HepG2 (cell line): ENCODE measurements around the gene NVL. TPM values are rescaled to one million over a fixed set of nuclear protein-coding genes. Genes with fewer than 3 reads are reported as not detected.

Source experiments
- ATAC-seq: fragments of 200-7000 bp; cut with Tn5 transposase; 3 replicates; pipeline ENCODE4 v1.9.1; 2020; ENCODE audit warnings: mild to moderate bottlenecking, moderate library complexity
- BruUV-seq: library from RNA; stranded (reverse); fragments of 400-500 nt; replicated peaks from 2 replicates; lab custom pipeline; 2021; lab: Mats Ljungman, UMichigan
- CTCF ChIA-PET: fragments of 300-600 bp; formaldehyde crosslinking; extraction: SDS; loops from one replicate; lab custom pipeline; 2021; ENCODE audit warnings: low total read pairs, inconsistent platforms, low intra/inter-chr PET ratio; lab: Yijun Ruan, JAX
- POLR2A ChIA-PET: fragments of 350-600 bp; sonication (Branson Sonifier 250); formaldehyde crosslinking; loops from one replicate; lab custom pipeline; 2020; ENCODE audit warnings: antibody characterized with exemption, inconsistent platforms; lab: Yijun Ruan, JAX
- DNase-seq: peaks from one replicate; pipeline ENCODE4 v3.0.0-alpha.2; 2015; ENCODE audit warnings: low spot score
- FAIRE-seq: peaks from 3 replicates; lab custom pipeline; 2011; peaks lifted over from hg19 to GRCh38; lab: Jason Lieb, UNC
- H2AFZ ChIP-seq: one replicate; pipeline ENCODE4 v1.6.1; 2011; ENCODE audit warnings: low read length, inconsistent platforms
- H3K27ac ChIP-seq: fragments of 300-600 bp; 3 replicates; pipeline ENCODE4 v1.8.0; 2011; ENCODE audit warnings: mixed run types, mild to moderate bottlenecking, mixed read lengths, low read length, inconsistent platforms; ENCODE audit not compliant: insufficient read depth; ENCODE audit errors: extremely low read length
- H3K27me3 ChIP-seq, 2 experiments: fragments of 200-600 bp in 1 of 2; 2 replicates in 1 of 2; 3 replicates in 1 of 2; pipeline versions ENCODE4 v1.6.0 to v1.8.0; 2011; ENCODE audit warnings: low read length in 2 of 2, mild to moderate bottlenecking in 2 of 2, moderate library complexity in 2 of 2, inconsistent platforms in 1 of 2; ENCODE audit not compliant: insufficient read depth in 2 of 2, control insufficient read depth in 1 of 2
- H3K36me3 ChIP-seq, 2 experiments: fragments of 200-600 bp in 1 of 2; replicated peaks in 1 of 2; 2 replicates in 1 of 2; 3 replicates in 1 of 2; pipeline versions ENCODE4 v1.5.1 to v1.8.0; 2011; ENCODE audit warnings: low read length in 2 of 2, inconsistent platforms in 1 of 2; ENCODE audit not compliant: insufficient read depth in 2 of 2, control insufficient read depth in 1 of 2
- H3K4me1 ChIP-seq: 2 replicates; pipeline ENCODE4 v1.5.1; 2012; ENCODE audit warnings: low read length, inconsistent platforms; ENCODE audit not compliant: insufficient read depth
- H3K4me2 ChIP-seq: 2 replicates; pipeline ENCODE4 v1.6.0; 2011; ENCODE audit warnings: low read depth, low read length, inconsistent platforms
- H3K4me3 ChIP-seq, 3 experiments: fragments of 200-600 bp in 1 of 3; sonication (generic), shearing (Covaris generic) in 1 of 3; replicated peaks in 1 of 3; 2 replicates each; pipeline ENCODE4 v1.5.1; 2011 to 2016; ENCODE audit warnings: low read length in 3 of 3, inconsistent platforms in 2 of 3, low read depth in 2 of 3, mild to moderate bottlenecking in 2 of 3, control low read depth in 1 of 3, mixed read lengths in 1 of 3; ENCODE audit not compliant: insufficient read depth in 1 of 3
- H3K79me2 ChIP-seq: one replicate; pipeline ENCODE4 v1.6.1; 2011; ENCODE audit warnings: low read length, inconsistent platforms; ENCODE audit not compliant: insufficient read depth
- H3K9ac ChIP-seq: 2 replicates; pipeline ENCODE4 v1.6.0; 2011; ENCODE audit warnings: mild to moderate bottlenecking, low read depth, low read length, inconsistent platforms; ENCODE audit not compliant: insufficient read depth
- H3K9me3 ChIP-seq: 2 replicates; pipeline ENCODE4 v1.5.1; 2012; ENCODE audit warnings: mild to moderate bottlenecking, low read length
- H4K20me1 ChIP-seq: 2 replicates; pipeline ENCODE4 v1.6.0; 2011; ENCODE audit warnings: inconsistent platforms, mild to moderate bottlenecking, low read length, moderate library complexity; ENCODE audit not compliant: insufficient read depth
- CC2D1A ChIP-seq: sonication (generic); formaldehyde crosslinking; IDR thresholded peaks from 2 replicates; pipeline ENCODE4 v1.8.1; 2023; ENCODE audit warnings: mild to moderate bottlenecking, missing genetic modification reagents
- FOXM1 ChIP-seq: sonication (generic); formaldehyde crosslinking; IDR thresholded peaks from 2 replicates; pipeline ENCODE4 v1.5.0; 2020; ENCODE audit warnings: missing genetic modification reagents
- KDM4B ChIP-seq: sonication (generic); formaldehyde crosslinking; IDR thresholded peaks from 2 replicates; pipeline ENCODE4 v1.4.0; 2020; ENCODE audit warnings: missing genetic modification reagents
- MLLT10 ChIP-seq: sonication (generic); formaldehyde crosslinking; IDR thresholded peaks from 2 replicates; pipeline ENCODE4 v1.4.0; 2020; ENCODE audit warnings: missing genetic modification reagents
- NPAS2 ChIP-seq: sonication (generic); formaldehyde crosslinking; IDR thresholded peaks from 2 replicates; pipeline ENCODE4 v1.8.0; 2022; ENCODE audit warnings: mild to moderate bottlenecking, missing genetic modification reagents, borderline replicate concordance
- PATZ1 ChIP-seq: sonication (generic); formaldehyde crosslinking; IDR thresholded peaks from 2 replicates; pipeline ENCODE4 v1.4.0; 2020; ENCODE audit warnings: missing genetic modification reagents
- RAD21 ChIP-seq: fragments of 450-650 bp; formaldehyde crosslinking; IDR thresholded peaks from 2 replicates; pipeline ENCODE4 v1.5.0; 2020; ENCODE audit warnings: mild to moderate bottlenecking
- THAP11 ChIP-seq: IDR thresholded peaks from 2 replicates; pipeline ENCODE4 v1.6.1; 2016; ENCODE audit warnings: missing biosample characterization, missing genetic modification reagents
- ZFP36L1 ChIP-seq: sonication (generic); formaldehyde crosslinking; IDR thresholded peaks from 2 replicates; pipeline ENCODE4 v1.8.0; 2022; ENCODE audit warnings: mild to moderate bottlenecking, missing genetic modification reagents, moderate library complexity
- ZFP41 ChIP-seq: sonication (generic); formaldehyde crosslinking; IDR thresholded peaks from 2 replicates; pipeline ENCODE4 v1.4.0; 2020; ENCODE audit warnings: mild to moderate bottlenecking, missing genetic modification reagents, borderline replicate concordance
- ZNF33A ChIP-seq: sonication (generic); formaldehyde crosslinking; IDR thresholded peaks from 2 replicates; pipeline ENCODE4 v1.5.1; 2020; ENCODE audit warnings: missing genetic modification reagents, mild to moderate bottlenecking, moderate library complexity, borderline replicate concordance
- WGBS: methylation state at CpG from one replicate; pipeline ENCODE4 v1.1.6; 2017; ENCODE audit warnings: low lambda C conversion rate; 5-methylcytosine and 5-hydroxymethylcytosine counted together
- in situ Hi-C: cut with HindIII; loops from 2 replicates; pipeline ENCODE4 v1.10.0; 2017; ENCODE audit warnings: low pct_unique_long_range_greater_than_20kb; ENCODE audit not compliant: extremely low pct_ligation_motif_present
- intact Hi-C: fragments of 100-400 bp; cut with micrococcal nuclease; formaldehyde crosslinking; loops from one replicate; pipeline ENCODE4 v1.10.0; 2022; ENCODE audit not compliant: unreplicated experiment
- polyA plus RNA-seq, 8 experiments: library from polyadenylated mRNA; depleted of rRNA in 3 of 8; stranded (reverse) in 7 of 8; unstranded in 1 of 8; fragments of >200 nt; fragmentation: Illumina TruSeq in 4 of 8; extraction: Trizol in 4 of 8; gene quantifications; 2 replicates each; pipeline versions ENCODE4 v1.2.1 to v1.2.3, GENCODE V29; 2011 to 2016; ENCODE audit warnings: low read depth in 4 of 8, missing spikeins in 1 of 8, mixed read lengths in 1 of 8; ENCODE audit not compliant: insufficient read depth in 1 of 8
- total RNA-seq, 5 experiments: library from RNA; depleted of rRNA; stranded (reverse); fragments of >200 nt; fragmentation: Illumina TruSeq; extraction: Trizol; gene quantifications; 2 replicates each; pipeline ENCODE4 v1.2.3, GENCODE V29; 2016; ENCODE audit warnings: low read depth in 1 of 5

The NVL gene
- total and polyA plus RNA-seq, 2 of the 13 experiments (the other 11 are each of a cell fraction or from before 2014, with no cell fraction given), result 8.3 to 21.0 TPM

GRCh38 chr1:224373008-224373590 is 43.1 kb upstream of the NVL start:
- no TSS peak for BruUV-seq
- H3K79me2 ChIP-seq, result no peaks in the 10 kb centered on the region
- no peak for TF ChIP-seq ZNF33A
- TF ChIP-seq THAP11 (CRISPR knock-in tag), result no peak
- no peak for TF ChIP-seq RAD21 (CRISPR knock-in tag)
- TF ChIP-seq ZFP36L1, result no peak
- no peak for TF ChIP-seq KDM4B (CRISPR knock-in tag)
- no peak for TF ChIP-seq CC2D1A (CRISPR knock-in tag)
- TF ChIP-seq FOXM1 (CRISPR knock-in tag), result no peak
- TF ChIP-seq MLLT10 (CRISPR knock-in tag), result no peak
- TF ChIP-seq PATZ1 (CRISPR knock-in tag), result no peak
- TF ChIP-seq NPAS2 (CRISPR knock-in tag), result no peak
- no peak for TF ChIP-seq ZFP41 (CRISPR knock-in tag)
- H4K20me1 ChIP-seq, result no peaks in the 10 kb centered on the region
- H3K27me3 ChIP-seq, result no peaks in the 10 kb centered on the region
- intact Hi-C loops (no loop called here), in situ Hi-C loops (no loop called here)
- no peak overlapping the region for H3K4me3 ChIP-seq
- peaks cover 8% of the 10 kb centered on the region for H3K4me1 ChIP-seq
- no peak for FAIRE-seq
- no peaks in the 10 kb centered on the region for H3K9me3 ChIP-seq
- ATAC-seq, result no peak
- no peak overlapping the region for H3K9ac ChIP-seq
- H3K36me3 ChIP-seq, result peaks cover 9 to 46% of the 10 kb centered on the region in 2 experiments
- no peak overlapping the region for H3K27ac ChIP-seq
- DNase-seq, result no peak
- H2AFZ ChIP-seq, result no peak overlapping the region
- ChIA-PET POLR2A (no interaction called here), CTCF (no interaction called here)
- no peak overlapping the region for H3K4me2 ChIP-seq
- 96% methylated on average over 5 of the region's 5 CpGs for WGBS
